Esophagus muscularis mucosa (tissue), 4 donors: ENCODE data around the gene HPN.

ENCODE experiments used
- EP300 ChIP-seq: sonication (generic); formaldehyde crosslinking; IDR thresholded peaks from one replicate; pipeline ENCODE4 v1.6.1; 2017; ENCODE audit warnings: antibody characterized with exemption
- POLR2A ChIP-seq: fragments of 450-650 bp; IDR thresholded peaks from one replicate; pipeline ENCODE4 v1.6.1; 2017; ENCODE audit warnings: antibody characterized with exemption, moderate library complexity, mild to moderate bottlenecking, low read depth
- POLR2AphosphoS5 ChIP-seq, 2 donors: sonication (generic); formaldehyde crosslinking; IDR thresholded peaks; one replicate each; pipeline ENCODE4 v1.6.1; 2017; ENCODE audit warnings: antibody characterized with exemption in 2 of 2
- TF ChIP-seq, protein P1 (sequence below), 3 experiments: fragments of 200-600 bp in 2 of 3; fragments of 450-650 bp in 1 of 3; sonication (generic) in 2 of 3; IDR thresholded peaks; one replicate each; pipeline ENCODE4 v1.5.1; 2017 to 2019; ENCODE audit warnings: antibody characterized with exemption in 3 of 3, mild to moderate bottlenecking in 2 of 3, moderate library complexity in 1 of 3

DNA sequence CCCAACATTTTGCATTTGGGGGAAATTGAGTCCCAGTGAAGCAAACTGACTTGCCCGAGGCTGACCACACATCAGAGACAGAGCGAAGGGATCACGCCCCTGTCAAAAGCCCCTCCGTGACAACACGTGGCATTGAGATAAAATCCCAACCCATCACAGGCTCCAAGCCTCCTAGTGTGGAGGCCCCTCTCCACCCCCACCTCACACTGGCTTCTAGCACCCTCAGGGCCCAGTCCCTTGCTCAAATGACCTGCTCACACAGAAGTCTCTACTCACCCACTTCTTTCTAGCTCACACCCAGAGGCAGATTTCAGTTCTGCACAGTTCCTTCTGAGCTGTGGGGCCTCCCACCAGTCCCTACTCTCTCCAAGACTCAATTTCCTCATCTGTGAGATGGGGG, 10.3 kb downstream of the HPN start:
- no peak for TF ChIP-seq POLR2AphosphoS5 (IDR thresholded peaks at IDR 0.05)
- TF ChIP-seq, protein P1, sequence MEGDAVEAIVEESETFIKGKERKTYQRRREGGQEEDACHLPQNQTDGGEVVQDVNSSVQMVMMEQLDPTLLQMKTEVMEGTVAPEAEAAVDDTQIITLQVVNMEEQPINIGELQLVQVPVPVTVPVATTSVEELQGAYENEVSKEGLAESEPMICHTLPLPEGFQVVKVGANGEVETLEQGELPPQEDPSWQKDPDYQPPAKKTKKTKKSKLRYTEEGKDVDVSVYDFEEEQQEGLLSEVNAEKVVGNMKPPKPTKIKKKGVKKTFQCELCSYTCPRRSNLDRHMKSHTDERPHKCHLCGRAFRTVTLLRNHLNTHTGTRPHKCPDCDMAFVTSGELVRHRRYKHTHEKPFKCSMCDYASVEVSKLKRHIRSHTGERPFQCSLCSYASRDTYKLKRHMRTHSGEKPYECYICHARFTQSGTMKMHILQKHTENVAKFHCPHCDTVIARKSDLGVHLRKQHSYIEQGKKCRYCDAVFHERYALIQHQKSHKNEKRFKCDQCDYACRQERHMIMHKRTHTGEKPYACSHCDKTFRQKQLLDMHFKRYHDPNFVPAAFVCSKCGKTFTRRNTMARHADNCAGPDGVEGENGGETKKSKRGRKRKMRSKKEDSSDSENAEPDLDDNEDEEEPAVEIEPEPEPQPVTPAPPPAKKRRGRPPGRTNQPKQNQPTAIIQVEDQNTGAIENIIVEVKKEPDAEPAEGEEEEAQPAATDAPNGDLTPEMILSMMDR (IDR thresholded peaks at IDR 0.05), result no peak
- TF ChIP-seq POLR2A, result no peak
- no peak for TF ChIP-seq EP300
